ENCODE measurements around the gene PROZ.

Gene PROZ

DNA sequence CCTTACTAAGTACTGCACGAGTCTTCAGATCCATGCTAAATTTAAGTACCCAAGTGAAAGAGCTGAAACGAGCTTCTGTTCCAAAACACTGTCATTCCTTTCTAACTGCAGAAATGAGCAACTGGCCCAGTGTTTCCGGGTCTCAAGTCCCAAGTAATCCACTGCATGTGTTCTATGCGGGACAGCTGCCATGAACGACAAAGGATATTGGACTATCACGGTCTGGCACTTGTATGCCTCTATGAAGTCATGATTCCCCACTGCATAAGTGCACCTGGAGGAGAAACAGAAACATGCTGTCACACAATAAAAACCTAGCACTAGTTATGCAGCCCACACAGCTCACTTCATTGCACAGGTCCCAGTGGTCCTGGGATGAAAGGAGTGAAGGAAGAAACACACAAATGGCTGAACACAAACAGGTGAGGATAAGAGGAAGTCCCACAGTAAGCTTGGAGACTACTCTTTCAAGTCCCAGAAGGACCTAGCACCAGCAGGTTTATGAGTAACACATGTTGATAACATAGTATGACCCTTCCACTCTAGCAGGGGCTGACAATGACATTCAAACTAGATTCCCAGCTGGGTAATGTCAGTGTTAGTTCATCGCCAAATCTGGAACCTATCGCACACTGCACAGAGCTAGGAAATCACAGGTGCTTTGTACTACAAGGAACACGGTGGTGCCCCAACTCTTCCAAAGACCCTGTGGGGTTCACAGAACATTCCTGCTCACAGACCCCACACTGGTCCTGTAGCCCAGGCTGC is 38.7 kb downstream of the PROZ start:
- TF ChIP-seq, protein P1, sequence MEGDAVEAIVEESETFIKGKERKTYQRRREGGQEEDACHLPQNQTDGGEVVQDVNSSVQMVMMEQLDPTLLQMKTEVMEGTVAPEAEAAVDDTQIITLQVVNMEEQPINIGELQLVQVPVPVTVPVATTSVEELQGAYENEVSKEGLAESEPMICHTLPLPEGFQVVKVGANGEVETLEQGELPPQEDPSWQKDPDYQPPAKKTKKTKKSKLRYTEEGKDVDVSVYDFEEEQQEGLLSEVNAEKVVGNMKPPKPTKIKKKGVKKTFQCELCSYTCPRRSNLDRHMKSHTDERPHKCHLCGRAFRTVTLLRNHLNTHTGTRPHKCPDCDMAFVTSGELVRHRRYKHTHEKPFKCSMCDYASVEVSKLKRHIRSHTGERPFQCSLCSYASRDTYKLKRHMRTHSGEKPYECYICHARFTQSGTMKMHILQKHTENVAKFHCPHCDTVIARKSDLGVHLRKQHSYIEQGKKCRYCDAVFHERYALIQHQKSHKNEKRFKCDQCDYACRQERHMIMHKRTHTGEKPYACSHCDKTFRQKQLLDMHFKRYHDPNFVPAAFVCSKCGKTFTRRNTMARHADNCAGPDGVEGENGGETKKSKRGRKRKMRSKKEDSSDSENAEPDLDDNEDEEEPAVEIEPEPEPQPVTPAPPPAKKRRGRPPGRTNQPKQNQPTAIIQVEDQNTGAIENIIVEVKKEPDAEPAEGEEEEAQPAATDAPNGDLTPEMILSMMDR (conservative IDR thresholded peaks at IDR 0.05), result no peak
- no peak for TF ChIP-seq ZFX (IDR thresholded peaks at IDR 0.05)
- peak overlapping the region; percentile 91 for H3K27ac ChIP-seq

DNA sequence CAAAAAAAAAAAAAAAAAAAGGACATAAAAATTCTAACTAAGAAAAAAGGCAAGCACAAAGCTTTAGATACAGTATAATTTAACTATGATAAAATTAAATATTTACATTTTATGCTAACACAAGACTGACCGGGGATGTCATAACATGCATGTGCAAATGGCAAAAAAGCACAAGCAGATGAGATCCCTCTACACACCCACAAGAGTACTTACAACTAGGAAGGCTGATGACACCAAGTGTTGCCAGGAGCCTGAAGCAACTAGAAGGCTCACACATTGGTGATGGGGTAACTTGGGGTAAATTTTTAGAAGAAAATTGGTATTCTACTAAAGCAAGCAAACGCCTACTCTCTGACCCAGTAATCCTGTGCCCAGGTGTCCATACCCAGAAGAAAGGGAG is 43.4 kb downstream of the PROZ start:
- no peak overlapping the region for H3K27ac ChIP-seq
- no peak for TF ChIP-seq ZFX (IDR thresholded peaks at IDR 0.05)
- TF ChIP-seq, protein P1 (conservative IDR thresholded peaks at IDR 0.05), result no peak

DNA sequence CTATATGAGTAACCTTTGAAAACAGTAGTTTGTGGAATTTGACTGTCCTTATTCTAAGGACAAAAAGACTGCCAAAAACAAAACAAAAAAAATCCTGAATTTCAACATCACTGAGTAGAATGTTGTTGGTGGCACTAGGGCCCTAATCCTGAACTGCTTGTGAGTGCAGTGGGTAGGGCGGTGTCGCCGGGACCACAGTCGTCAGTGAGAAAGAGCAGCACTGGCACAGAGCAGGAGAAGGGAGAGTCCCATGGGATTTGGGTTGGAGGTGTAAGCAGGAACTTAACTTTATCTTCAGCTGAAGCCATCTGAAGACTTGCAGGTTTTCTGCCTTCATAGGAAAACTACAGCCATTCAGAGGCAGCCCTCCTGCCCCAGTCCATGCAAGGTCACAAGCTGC is 44.5 kb downstream of the PROZ start:
- no peak for TF ChIP-seq ZFX (IDR thresholded peaks at IDR 0.05)
- TF ChIP-seq, protein P1 (conservative IDR thresholded peaks at IDR 0.05), result no peak
- H3K27ac ChIP-seq, result no peak overlapping the region

DNA sequence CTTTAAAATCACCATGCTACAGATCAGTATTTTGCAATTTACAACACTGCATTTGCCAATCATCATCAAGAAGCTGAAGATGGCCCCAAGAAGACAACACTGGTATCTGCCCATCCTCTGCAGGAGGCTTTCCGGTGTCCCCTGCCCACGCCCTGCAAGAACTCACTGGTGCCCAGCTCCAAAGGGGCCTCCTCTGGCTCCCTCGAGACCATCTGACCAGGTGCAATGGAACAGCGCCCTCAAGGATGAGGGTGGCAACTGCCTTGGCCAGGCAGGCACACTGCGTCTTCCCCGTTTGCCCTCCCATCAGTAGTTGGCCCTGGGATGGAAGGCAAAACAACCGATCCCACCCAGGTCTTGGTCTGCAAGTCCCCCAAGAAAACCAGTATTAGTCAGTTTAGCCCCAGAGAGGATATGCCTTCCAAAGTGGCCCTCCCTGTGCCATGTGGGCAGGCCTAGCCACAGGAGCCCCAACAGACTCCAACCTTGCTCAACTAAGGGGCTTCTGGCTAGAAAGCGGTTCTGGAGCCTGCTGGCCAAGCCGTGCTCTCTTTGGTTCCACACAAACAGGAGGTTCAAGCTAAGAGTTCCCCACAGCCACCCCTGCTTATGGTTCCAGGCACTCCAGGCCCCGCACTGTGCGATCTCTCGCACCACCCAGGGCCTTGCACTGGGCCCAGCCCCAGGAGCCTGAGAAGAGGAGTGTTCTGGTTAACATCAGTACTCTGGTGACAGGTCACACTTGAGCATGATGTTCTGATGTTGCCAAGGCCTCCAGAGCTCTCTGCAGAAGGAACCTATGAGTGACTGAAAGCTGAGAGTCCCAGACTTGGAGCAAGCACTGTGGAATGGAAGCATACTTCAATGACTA is 45.3 kb downstream of the PROZ start:
- H3K27ac ChIP-seq, result no peak overlapping the region
- TF ChIP-seq, protein P1 (conservative IDR thresholded peaks at IDR 0.05), result no peak
- no peak for TF ChIP-seq ZFX (IDR thresholded peaks at IDR 0.05)

DNA sequence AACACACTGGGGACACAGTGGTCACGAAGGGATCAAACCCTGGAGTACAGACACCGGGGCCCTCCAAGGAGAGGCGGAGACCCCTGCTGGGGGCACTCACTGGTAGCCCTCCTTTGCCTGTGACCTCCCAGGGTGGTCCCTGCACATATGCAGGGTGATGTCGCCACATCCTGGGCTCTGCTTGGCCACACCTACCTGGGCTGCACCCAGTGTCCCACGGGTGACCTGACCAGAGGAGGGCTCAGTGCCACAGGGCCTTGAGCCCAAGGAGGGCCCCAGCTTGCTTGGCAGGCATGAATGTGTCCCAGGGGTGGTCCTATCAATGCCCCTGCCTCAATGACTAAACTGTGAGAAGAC is 45.9 kb downstream of the PROZ start:
- H3K27ac ChIP-seq, result no peak overlapping the region; the same call in 1 of the 2 replicates
- TF ChIP-seq ZFX (IDR thresholded peaks at IDR 0.05), result no peak
- TF ChIP-seq, protein P1 (conservative IDR thresholded peaks at IDR 0.05), result no peak

DNA sequence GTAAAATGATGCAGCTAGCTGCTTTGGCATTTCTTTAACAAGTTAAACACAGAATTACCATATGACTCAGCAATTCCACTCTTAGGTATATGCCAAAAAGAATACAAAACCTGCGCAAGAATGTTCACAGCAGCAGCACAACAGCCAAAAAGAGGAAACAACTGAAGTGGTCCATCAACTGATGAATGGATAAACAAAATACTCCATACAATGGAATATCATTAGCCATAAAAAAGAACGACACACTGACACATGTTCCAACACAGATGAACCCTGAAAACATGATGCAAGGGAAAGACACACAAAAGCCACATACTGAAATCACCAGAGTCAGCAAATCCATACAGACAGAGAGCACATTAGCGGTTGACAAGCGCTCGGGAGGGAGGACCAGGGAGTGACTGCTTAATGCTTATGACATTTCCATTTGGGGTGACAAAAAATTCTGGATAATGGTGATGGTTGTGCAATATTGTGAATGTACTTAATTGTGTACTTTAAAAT is 47.0 kb downstream of the PROZ start:
- no peak overlapping the region for H3K27ac ChIP-seq
- TF ChIP-seq, protein P1 (conservative IDR thresholded peaks at IDR 0.05), result no peak
- no peak for TF ChIP-seq ZFX (IDR thresholded peaks at IDR 0.05)

DNA sequence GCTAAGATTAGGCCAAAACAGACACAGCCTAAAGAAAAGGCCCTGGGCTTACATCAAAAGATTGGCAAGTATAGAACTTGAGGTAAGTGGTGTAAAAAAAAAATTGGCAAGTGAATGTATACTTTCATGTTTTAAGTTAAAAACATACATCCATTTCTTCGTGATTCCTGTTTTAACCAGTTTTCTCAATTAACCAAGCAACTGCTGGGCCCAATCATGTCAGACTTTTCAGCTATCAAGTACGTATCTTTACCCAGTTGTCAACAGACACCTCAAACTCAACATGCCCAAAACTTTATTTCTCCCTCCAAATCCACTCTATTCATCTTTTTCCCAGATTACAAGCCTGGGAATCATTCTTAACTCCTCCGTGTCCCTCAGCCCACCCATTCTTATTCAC is 49.0 kb downstream of the PROZ start:
- no peak for TF ChIP-seq ZFX (IDR thresholded peaks at IDR 0.05)
- TF ChIP-seq, protein P1 (conservative IDR thresholded peaks at IDR 0.05), result no peak
- peak overlapping the region; percentile 99 for H3K27ac ChIP-seq
